HG02759 (cell line): ENCODE measurements around the gene ADAM19.

Source experiments
- ATAC-seq: cut with Tn5 transposase; IDR thresholded peaks from one replicate; pipeline ENCODE4 v1.9.1; 2021; ENCODE audit warnings: mild to moderate bottlenecking, moderate library complexity; ENCODE audit not compliant: unreplicated experiment

ADAM19 gene

DNA sequence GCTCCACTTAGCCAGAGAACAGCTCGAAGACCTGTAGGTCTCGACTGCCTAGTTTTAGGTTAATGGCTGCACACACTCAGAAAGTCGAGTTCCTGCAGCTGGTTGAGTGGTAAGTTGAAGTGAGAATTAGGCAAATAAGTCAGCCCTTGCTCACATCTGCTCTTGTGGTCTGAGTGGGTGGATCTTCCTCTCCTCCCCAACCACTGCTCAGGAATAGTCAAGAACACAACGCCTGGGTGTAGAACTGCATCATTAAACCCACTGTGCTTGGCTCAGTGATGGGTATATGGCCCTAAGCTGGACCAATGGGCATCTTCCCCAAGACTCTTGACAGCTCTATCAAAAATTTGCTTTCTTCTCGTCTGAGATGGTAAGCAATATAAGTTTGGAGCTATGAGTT lies 20.9 kb upstream of the ADAM19 start:
- ATAC-seq: peak; percentile 87

- ATAC-seq: no peak
These were observed 19.3 kb upstream of the ADAM19 start for GRCh38 chr5:157594675-157595459.

DNA sequence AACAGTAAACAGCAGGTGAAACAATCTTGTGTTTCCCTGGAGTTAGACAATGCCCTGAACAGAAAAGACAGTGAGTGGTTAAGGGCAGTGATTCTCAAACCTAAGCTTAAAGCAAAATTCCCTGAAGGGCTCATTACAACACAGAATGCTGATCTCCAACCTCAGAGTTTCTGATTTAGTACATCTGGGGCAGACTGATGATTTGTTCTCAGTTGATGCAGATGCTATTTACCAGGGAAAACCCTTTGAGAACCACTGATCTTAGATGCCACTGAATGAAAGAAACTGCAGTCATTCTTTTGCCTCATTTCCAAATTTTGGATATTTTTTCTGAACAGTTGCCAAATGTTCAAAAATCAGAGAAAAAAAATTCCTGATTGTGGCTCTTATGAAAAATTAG lies 18.7 kb upstream of the ADAM19 start:
- ATAC-seq: no peak

- ATAC-seq: no peak
These were observed 17.6 kb upstream of the ADAM19 start for GRCh38 chr5:157593052-157593757.

DNA sequence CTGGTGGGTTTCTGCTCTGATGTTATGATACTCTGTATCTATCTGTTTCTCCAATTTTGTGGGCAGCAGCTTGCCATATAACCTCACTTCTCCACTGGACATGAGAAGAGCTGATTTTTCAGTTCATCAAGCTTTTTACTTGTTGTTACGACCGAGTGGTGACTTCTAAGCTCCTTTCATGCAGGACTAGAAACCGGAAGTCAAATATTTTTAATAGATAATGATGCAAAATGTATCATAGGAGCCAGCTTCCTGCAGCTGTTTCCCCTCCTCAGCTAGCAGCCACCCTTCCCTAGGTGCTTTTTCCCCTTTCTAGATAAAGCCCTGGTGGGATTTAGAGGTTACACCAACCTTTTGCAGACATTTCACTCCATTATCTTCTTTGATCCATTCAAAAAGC lies 17.0 kb upstream of the ADAM19 start:
- ATAC-seq: no peak

DNA sequence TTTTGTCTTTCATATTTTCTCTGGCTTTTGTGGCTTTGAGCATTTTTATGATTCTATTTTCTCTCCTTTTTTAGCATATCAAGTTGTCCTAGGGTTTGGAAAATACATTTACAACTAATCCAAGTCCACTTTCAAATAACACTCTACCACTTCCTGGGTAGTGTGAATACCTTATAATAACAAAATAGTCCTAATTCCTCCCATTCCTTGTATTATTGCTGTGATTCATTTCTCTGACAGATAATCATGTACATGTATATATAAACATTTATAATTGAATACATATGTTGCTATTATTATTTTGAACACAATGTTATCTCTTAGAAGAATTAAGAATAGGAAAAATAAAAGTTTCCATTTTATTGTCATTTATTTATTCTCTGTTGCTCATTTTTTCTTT lies 14.9 kb upstream of the ADAM19 start:
- no peak for ATAC-seq

- ATAC-seq: no peak
These were observed 9.1 kb upstream of the ADAM19 start for GRCh38 chr5:157584628-157585027.

GRCh38 chr5:157582731-157583620 lies 7.4 kb upstream of the ADAM19 start:
- ATAC-seq: no peak

GRCh38 chr5:157581901-157582300 lies 6.3 kb upstream of the ADAM19 start:
- no peak for ATAC-seq

DNA sequence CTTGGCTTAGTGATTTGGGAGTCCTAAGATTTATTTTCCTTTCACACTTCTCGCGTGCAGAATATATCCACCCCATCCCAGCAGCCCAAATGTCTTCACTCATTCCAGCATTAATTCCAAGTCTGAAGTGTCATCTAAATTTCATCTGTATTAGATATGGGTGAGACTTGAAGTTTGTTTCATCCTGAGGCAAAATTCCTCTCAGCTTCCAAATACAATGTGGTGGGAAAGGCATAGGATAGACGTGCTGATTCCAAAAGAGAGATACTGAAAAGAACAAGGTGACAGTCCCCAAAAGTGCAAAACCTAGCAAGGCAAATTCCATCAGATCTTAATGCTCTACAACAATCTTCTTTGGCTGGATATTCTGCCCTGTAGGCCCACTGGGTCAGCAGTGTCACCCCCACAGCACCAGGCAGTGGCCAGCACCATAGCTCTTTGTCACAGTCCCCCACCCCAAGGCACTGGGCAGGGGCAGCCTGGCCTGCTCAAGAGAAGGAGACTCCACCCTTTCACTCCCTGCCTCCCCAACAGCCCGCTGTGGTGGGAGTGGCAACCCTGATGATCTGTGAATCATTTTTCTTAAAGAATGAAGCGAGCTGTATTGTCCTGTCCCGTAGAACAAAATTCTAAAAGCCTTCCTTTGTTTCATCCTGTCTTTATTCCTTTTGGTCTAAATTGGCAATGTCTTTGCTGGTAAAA lies 2.7 kb upstream of the ADAM19 start:
- no peak for ATAC-seq

DNA sequence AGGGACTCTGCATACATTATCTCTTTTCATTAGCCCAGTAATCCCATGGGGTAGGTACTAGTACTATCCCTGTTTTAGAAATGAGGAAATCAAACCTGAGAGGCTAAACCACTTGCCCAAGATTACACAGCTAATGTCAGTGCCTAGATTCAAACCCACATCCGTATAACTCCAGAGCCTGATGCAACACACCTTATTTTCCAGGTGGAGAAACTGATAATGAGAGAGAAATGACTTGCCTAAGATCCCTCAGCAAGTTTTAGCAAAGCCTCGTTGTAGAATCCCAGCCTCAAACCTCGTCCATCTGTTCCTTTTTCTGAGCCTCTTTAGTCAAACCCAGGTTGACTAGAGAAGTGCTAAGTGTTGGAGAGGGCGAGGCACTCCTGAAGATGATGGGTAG lies 1.1 kb upstream of the ADAM19 start:
- no peak for ATAC-seq

GRCh38 chr5:157574456-157575380 lies 857 bp downstream of the ADAM19 start:
- peak; percentile 7 for ATAC-seq

GRCh38 chr5:157571357-157571827 lies 4.2 kb downstream of the ADAM19 start:
- peak; percentile 87 for ATAC-seq

GRCh38 chr5:157570531-157571200 lies 4.9 kb downstream of the ADAM19 start:
- peak; percentile 9 for ATAC-seq

- ATAC-seq: no peak
These were observed 6.9 kb downstream of the ADAM19 start for GRCh38 chr5:157568720-157569119.

- ATAC-seq: no peak
These were observed 7.4 kb downstream of the ADAM19 start for GRCh38 chr5:157568222-157568621.

DNA sequence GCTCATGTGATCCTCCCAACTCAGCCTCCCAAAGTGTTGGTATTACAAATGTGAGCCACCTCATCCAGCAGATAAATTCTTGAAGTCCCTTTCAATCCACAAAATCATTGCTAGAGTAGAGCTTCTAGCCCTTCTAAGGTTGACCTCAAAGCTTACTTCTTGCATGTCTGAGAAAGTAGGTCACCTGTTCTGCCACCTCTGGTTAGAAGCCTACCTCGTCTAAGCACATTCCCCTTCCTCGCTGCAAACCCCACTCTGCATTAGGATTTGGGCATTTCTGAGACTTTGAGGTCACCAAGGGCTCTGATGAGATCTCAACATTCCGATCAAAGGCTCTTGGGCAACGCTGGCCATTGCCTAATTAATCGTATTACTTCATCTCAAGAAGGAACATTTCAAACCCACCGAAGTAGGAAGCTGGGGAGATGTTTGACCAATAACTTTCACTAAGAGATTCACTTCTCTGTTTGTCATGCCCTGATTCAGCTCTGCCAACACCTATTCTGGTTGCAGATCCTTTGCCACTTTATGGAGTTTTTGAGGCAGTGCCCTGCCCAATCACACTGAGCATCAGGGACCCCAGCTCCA lies 8.6 kb downstream of the ADAM19 start:
- no peak for ATAC-seq

DNA sequence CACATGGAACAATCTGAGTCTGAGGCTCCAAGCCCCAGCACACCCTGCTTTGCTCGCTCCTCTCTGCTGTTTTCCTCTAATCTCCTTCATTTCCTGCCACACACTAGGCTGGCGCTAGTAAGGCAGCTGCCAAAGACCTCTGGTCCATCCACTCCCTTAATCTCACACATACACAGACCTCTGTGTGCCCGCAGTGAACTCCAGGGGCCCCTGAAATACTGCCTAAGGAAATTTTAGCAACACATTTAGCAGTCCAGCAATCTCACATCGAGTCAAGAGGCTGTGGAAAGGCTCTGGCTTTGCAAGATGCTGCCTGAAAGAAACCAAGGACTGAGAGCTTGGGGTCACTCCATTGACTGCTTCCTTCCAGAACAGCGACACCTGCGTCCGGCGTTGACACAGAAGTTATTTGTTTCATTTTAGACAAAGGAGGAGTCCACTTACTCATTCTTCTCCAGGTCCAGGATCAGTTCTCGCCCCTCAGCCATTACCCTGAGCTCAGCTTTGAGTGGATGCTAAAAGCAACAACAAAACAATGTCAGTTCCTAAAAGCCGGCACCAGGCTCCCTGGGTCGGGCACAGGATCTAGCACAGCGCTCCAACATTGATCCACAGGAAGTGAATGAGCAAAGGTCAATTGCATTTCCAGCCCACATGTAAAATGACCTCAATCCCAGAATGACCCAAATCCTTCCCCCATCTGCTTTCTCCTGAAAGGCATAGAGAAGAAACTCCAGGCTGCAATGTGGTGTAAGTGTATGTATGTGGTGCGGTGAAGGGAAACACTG lies 11.5 kb downstream of the ADAM19 start:
- no peak for ATAC-seq
